ENCODE results near the gene OCA2.

Gene OCA2

DNA sequence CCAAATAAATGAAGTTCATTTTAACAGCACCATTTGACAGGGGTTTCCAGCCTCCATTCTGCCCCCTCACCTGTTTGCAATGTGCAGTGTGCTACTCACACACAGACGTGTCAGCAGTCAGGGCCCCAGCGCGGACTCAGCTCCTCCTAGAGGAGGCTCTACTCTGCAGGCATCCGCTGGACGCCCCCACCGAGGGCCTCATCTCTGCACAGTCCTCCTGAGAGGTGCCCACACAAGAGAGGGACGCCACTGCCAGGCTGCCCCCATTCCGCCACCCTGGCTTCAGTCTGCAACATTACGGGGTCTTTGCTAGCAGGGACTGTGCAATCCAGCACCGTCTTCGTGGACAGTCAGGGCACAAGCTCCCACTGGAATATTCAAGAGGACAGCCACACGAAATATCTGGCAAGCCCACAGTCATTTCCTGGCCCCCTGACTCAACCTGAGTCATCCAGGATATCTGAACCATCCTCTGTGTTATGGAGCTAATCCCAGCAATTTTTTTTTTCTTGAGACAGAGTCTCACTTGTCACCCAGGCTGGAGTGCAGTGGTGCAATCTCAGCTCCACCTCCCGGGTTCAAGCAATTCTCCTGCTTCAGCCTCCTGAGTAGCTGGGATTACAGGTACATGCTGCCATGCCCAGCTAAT lies 255.0 kb downstream of the OCA2 start:
- Mint-ChIP-seq H3K4me3 (no peak overlapping the region), H3K4me1 (ENCODE audit: low read depth in 2 of 2) (no peaks in the 10 kb centered on the region), H3K27me3 (no peaks in the 10 kb centered on the region), H3K9me3 (peaks cover 0 to 10% of the 10 kb centered on the region in 2 donors), H3K27ac (no peak overlapping the region), H3K36me3 (ENCODE audit: insufficient read depth) (peaks cover 2% of the 10 kb centered on the region)
- ATAC-seq (replicated peaks), result no peak
- DNase-seq, result no peak

DNA sequence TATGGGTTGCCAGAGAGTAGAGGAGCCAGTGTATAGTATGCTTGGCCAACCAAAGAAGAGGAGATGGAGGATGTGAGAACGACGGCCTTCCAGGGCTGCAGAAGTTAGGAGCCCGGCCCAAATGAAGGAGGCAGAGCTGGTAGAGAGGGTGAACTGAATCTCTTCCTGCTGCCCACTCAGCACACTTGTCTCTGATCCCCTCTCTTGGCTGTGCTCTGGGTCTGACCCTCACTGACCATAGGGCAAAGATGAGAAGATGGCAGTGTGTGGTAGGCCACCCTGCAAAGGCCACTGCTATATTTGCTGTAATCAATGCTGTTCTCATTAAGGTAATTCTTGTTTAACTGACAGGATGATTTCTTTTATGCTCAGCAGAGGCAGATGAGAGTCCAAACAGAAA lies 256.0 kb downstream of the OCA2 start:
- ATAC-seq (replicated peaks) (no peak), DNase-seq (no peak)
- Mint-ChIP-seq H3K36me3 (ENCODE audit: insufficient read depth) (peaks cover 2% of the 10 kb centered on the region), H3K9me3 (peaks cover 1 to 8% of the 10 kb centered on the region in 2 donors), H3K4me3 (no peak overlapping the region), H3K4me1 (ENCODE audit: low read depth in 2 of 2) (no peaks in the 10 kb centered on the region), H3K27me3 (no peaks in the 10 kb centered on the region), H3K27ac (no peak overlapping the region)

DNA sequence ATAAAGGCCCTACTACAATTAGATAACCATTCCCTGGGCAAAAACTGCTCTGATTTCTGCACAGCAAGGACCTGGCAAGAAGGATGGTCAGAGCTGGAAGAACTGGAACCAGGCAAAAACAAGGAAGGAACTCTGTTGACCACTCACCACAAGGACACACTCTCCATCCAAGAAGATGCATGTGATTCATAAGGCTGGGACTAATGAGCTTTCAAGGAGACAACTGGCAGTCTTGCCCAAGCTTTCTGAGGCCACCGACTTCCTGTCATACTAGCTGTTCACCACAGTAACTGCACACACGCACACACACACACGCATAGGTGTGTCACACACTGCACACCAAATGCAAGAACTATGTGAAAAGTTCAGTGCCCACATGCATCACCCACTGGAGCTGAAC lies 256.6 kb downstream of the OCA2 start:
- ATAC-seq (replicated peaks), result no peak
- no peaks in the 10 kb centered on the region for H3K36me3 Mint-ChIP-seq (ENCODE audit: insufficient read depth)
- H3K4me1 Mint-ChIP-seq (ENCODE audit: low read depth in 2 of 2), result no peaks in the 10 kb centered on the region
- no peak overlapping the region for H3K27ac Mint-ChIP-seq
- DNase-seq, result no peak
- H3K27me3 Mint-ChIP-seq, result no peaks in the 10 kb centered on the region
- no peak overlapping the region for H3K4me3 Mint-ChIP-seq
- peaks cover 4 to 14% of the 10 kb centered on the region in 2 donors for H3K9me3 Mint-ChIP-seq

DNA sequence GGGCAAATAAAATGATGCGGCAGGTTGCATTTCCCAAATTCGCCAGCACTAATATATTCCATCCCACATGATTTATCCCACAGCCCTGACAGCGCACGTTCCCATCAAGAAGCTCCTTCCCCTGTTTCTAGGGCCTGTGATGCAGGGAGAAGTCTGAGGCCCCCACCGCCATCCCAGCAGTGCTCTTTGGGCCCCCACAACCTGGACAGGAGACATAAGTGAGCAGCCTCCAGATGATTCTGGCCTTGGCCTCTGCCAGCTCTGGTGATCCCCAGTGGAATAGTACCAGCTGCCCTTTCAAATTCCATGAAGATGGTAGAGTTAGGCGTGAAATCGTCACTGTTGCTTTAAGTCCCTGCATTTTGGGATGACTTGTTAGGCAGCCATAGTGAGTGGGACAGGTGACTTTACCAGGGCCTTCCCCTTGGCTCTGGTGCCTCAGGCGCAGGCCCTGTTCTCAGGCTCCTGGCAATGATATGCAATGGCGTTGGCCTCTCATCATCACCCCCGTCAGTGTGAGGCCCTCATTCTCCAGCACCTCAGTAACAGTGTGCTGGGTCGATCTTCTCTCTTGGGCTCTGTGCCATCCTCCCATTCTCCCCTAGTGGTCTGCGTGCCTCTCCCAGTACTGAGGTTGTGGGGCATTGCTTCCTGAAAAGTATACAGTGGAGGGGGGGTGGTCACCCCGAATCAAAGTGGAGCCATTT lies 263.7 kb downstream of the OCA2 start:
- H3K27ac Mint-ChIP-seq, result no peak overlapping the region
- H3K27me3 Mint-ChIP-seq, result no peaks in the 10 kb centered on the region
- ATAC-seq (replicated peaks), result no peak
- H3K4me1 Mint-ChIP-seq (ENCODE audit: low read depth in 2 of 2), result no peaks in the 10 kb centered on the region
- no peaks in the 10 kb centered on the region for H3K36me3 Mint-ChIP-seq (ENCODE audit: insufficient read depth)
- H3K9me3 Mint-ChIP-seq, result peaks cover 13 to 20% of the 10 kb centered on the region in 2 donors
- no peak for DNase-seq
- H3K4me3 Mint-ChIP-seq, result no peak overlapping the region

DNA sequence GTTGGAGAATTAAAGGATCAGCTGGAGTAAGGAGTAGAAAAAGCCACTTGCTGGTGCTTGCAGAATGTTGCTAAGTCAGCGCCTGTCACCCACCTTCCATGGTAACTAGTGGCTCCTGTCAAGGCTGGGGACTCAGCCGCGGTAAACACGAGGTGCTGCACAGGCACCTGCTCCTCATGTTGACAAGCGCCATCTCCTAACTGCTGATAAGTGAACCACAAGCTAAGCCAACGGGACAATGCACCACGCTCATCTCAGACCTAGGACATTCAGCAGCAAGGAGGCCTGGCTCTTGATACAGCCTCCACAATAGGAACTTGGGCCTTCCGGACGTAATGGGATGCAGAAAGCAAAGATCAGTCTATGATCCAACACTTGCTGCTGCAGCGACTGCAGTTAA lies 264.4 kb downstream of the OCA2 start:
- DNase-seq (no peak), ATAC-seq (replicated peaks) (no peak)
- Mint-ChIP-seq H3K27me3 (no peaks in the 10 kb centered on the region), H3K36me3 (ENCODE audit: insufficient read depth) (no peaks in the 10 kb centered on the region), H3K4me3 (no peak overlapping the region), H3K9me3 (peaks cover 13 to 20% of the 10 kb centered on the region in 2 donors), H3K4me1 (ENCODE audit: low read depth in 2 of 2) (no peaks in the 10 kb centered on the region), H3K27ac (no peak overlapping the region)

DNA sequence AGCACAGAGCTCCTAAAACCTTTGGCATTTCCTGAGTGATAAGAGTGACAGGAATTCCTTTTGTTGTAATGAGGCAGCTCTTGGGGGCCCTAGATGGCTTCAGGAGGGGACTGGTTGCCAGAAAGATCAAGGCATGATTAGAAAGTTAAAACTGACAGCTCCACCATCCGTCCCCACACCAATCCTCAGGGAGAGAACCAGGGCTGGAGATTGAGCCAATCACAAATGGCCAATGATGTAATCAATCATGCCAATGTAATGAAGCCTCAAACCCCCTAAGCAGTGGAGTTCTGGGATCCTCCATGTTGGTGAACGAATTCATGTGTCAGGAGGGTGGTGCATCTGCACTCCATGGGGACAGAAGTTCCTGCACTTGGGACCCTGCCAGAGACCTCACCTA lies 265.1 kb downstream of the OCA2 start:
- no peak for DNase-seq
- H3K4me3 Mint-ChIP-seq, result no peak overlapping the region
- no peaks in the 10 kb centered on the region for H3K27me3 Mint-ChIP-seq
- ATAC-seq (replicated peaks), result no peak
- no peaks in the 10 kb centered on the region for H3K4me1 Mint-ChIP-seq (ENCODE audit: low read depth in 2 of 2)
- H3K36me3 Mint-ChIP-seq (ENCODE audit: insufficient read depth), result no peaks in the 10 kb centered on the region
- H3K27ac Mint-ChIP-seq, result no peak overlapping the region
- peaks cover 13 to 22% of the 10 kb centered on the region in 2 donors for H3K9me3 Mint-ChIP-seq

DNA sequence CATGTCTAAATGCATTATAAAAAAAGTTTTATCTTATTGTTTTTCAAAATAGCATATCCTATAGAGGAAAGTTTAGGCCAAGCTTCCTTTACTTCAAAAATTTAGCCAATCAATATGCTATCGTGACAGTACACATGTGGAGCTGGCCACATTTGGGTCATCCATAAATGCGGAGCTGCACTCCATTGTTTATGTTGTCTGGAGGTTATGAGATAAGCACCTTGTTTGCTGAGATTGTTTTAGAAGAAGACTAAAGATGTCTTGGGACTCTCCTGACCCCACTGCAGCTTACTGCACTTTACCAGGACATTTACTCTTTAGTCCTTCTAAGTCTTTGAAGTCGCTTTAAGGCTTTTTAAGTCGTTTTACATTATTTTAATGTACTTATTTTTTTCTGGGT lies 265.9 kb downstream of the OCA2 start:
- no peak for DNase-seq
- Mint-ChIP-seq H3K4me1 (ENCODE audit: low read depth in 2 of 2) (no peaks in the 10 kb centered on the region), H3K9me3 (peaks cover 12 to 24% of the 10 kb centered on the region in 2 donors), H3K36me3 (ENCODE audit: insufficient read depth) (no peaks in the 10 kb centered on the region), H3K27ac (no peak overlapping the region), H3K4me3 (no peak overlapping the region), H3K27me3 (no peaks in the 10 kb centered on the region)
- no peak for ATAC-seq (replicated peaks)

DNA sequence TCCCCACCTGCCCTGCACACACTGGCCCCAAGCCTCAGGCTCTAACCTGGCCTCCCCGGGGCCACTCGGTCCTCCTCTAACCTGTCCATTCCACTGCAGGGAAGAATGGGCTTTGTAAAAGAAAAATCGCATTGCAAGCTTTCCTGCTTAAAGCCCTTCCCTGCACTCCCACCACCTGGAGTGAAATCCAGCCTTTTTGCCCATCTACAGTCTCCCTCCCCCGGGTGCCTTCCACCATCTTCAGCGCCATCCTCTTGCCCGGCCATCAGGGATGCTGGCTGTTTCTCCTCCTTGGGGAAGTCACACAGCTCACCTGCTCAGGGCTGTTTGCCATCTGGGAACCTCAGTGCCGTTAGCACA lies 266.9 kb downstream of the OCA2 start:
- Mint-ChIP-seq H3K4me1 (ENCODE audit: low read depth in 2 of 2) (no peaks in the 10 kb centered on the region), H3K27me3 (no peaks in the 10 kb centered on the region), H3K36me3 (ENCODE audit: insufficient read depth) (no peaks in the 10 kb centered on the region), H3K27ac (no peak overlapping the region), H3K4me3 (no peak overlapping the region), H3K9me3 (peaks cover 9 to 15% of the 10 kb centered on the region in 2 donors)
- ATAC-seq (replicated peaks), result no peak
- no peak for DNase-seq

DNA sequence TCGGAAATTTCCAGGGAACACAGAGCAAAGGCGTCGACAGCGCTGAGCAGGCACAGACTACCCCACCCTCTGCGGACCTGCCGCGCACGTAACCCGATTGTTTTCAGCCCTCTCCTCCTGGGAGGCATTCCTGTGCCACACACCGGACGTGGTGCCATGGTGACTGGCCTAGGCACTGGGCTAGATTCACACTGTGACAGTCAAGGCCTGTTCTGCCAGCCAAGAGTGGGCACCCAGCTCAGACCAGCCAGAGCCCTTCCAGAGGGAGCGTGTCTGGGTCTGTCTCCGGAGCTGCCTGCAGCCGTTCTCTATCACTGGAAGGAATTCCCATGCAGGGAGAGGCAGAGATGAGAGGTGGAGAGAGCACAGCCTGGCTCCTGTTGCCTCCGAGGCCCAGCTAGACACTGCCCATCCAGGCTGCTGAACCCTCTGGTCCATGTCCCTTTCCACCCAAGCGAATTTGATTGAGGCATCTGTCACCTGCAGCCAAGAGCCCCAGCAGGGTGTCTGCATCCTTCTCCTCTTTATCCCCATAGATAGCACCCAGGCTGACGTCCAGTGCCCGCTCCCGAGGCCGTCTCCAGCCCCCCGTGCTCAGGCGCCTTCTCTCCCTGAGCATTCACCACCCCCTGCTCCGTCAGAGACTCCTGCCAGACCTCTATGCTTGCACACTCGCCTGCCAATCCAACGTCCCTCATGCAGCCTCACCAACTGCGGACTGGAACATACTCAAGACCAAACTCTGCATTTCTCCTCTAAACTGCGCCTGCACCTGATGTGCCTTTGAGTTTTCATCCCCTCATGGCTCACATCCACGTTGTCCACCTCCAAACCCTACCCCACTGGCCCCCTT lies 267.5 kb downstream of the OCA2 start:
- ATAC-seq (replicated peaks) (no peak), DNase-seq (no peak)
- Mint-ChIP-seq H3K27me3 (no peaks in the 10 kb centered on the region), H3K9me3 (peaks cover 13 to 14% of the 10 kb centered on the region in 2 donors), H3K4me1 (ENCODE audit: low read depth in 2 of 2) (no peaks in the 10 kb centered on the region), H3K36me3 (ENCODE audit: insufficient read depth) (no peaks in the 10 kb centered on the region), H3K4me3 (no peak overlapping the region), H3K27ac (no peak overlapping the region)

DNA sequence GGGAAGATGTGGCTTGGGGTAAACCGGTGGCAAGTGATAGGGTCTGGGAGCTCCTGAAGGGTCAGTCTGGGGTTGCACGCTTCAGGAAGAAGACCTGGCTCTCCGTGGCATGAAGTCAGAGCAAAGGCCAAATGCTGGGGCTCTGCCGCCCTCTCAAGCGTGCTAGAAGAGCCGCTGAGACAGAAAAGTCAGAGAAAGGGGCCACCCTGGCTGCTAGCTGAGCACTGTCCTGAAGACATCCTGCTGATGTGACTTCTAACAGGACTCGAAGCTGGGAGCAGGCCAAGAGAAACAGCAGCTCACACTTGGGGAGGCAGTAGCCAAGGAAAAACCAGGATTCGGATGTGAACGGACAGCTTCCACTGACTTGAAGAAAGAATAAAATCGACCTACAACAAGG lies 270.4 kb downstream of the OCA2 start:
- no peaks in the 10 kb centered on the region for H3K27me3 Mint-ChIP-seq
- H3K9me3 Mint-ChIP-seq, result peaks cover 11 to 19% of the 10 kb centered on the region in 2 donors
- H3K4me3 Mint-ChIP-seq, result no peak overlapping the region
- no peak for DNase-seq
- no peaks in the 10 kb centered on the region for H3K4me1 Mint-ChIP-seq (ENCODE audit: low read depth in 2 of 2)
- H3K36me3 Mint-ChIP-seq (ENCODE audit: insufficient read depth), result no peaks in the 10 kb centered on the region
- H3K27ac Mint-ChIP-seq, result no peak overlapping the region
- ATAC-seq (replicated peaks), result no peak

DNA sequence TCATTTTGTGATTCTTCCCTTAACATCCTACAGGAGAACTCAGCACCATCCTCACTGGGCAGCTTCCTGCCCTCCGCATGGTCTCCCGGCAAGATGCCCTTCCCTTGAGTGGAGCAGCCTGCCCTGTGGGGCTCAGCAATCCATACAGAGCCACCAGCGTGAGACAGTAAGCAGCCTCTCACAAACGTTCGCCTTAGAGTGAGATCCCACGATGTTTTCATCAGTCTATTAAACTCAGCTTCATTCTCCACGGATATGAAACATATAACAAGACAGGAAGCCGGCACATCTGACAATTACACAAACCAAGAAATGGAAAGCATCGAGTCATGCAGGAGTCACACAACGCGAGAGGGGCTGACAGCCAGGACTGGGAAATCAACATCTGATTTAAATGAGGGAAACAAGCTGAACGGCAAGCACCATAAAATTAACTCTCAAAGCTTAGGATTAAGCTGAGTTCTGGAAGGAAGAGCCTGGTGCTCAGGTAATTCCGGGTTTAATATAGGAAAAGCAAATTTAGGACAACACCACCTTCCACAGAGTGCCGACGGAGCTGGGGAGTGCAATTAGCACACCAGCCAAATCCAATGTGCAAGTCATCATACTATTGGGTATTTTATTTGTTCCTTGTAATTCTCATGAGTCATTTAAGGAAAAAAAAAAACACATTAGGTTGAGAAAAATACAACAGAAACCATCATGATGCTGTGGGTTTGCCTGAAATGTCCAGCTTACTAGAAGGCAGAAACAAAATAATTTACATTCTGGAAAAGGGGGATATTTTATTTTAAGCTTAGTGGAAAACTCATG lies 272.0 kb downstream of the OCA2 start:
- Mint-ChIP-seq H3K36me3 (ENCODE audit: insufficient read depth) (no peaks in the 10 kb centered on the region), H3K4me1 (ENCODE audit: low read depth in 2 of 2) (no peaks in the 10 kb centered on the region), H3K4me3 (no peak overlapping the region), H3K27ac (no peak overlapping the region), H3K9me3 (peaks cover 7 to 21% of the 10 kb centered on the region in 2 donors), H3K27me3 (no peaks in the 10 kb centered on the region)
- ATAC-seq (replicated peaks), result no peak
- DNase-seq, result no peak

DNA sequence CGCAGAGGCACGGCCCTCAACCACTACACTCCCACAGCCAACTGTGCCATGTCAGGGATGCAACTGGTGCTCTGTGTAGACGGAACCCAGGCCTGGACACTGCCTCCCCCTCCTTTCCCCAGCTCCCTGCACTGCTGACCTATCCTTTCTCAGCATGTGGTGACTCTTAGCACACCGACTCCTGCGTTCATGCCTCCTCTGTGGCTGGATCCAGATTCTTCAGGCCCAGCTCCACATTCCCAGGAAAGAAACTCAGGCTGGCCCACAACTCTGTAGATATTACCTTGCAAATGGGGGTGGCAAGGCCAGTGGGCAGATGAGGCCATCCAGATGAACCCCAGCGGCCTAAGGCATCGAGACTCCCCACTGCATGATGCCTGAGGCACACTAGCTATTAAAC lies 272.7 kb downstream of the OCA2 start:
- ATAC-seq (replicated peaks), result no peak

DNA sequence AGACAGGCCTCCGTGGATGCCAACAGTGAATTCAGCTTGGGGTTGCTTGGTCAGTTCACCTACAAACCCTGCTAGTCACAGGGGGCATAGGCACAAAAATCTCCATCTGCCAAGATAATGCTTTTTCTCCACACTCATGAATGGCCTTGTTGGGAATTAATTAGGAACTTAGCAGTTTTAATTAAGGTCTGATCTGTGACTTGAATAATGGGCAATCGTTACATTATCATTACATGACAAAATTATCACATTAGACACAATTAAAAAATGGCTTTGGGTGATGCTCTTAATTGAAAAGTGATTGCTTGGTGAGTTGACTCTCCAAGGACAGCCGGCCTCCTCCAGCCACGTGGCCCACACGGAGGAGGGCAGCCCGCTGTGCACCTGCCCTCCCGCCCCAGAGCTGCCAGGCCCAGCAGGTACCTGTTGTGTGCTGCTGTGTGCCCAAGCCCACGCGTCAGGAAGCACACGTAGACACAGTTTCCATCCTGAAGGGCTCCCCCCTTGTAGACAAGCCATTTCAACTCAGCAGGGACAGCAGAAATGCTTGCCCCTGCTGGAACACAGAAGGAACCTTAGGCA lies 274.2 kb downstream of the OCA2 start:
- Mint-ChIP-seq H3K4me1 (ENCODE audit: low read depth in 2 of 2) (no peaks in the 10 kb centered on the region), H3K36me3 (ENCODE audit: insufficient read depth) (no peaks in the 10 kb centered on the region), H3K9me3 (peaks cover 7 to 17% of the 10 kb centered on the region in 2 donors), H3K4me3 (no peak overlapping the region), H3K27me3 (no peaks in the 10 kb centered on the region), H3K27ac (no peak overlapping the region)
- ATAC-seq (replicated peaks) (no peak), DNase-seq (no peak)

More for the DNA sequence above, 272.7 kb downstream of the OCA2 start:
- Mint-ChIP-seq H3K36me3 (ENCODE audit: insufficient read depth) (no peaks in the 10 kb centered on the region), H3K9me3 (peaks cover 5 to 15% of the 10 kb centered on the region in 2 donors), H3K4me3 (no peak overlapping the region), H3K4me1 (ENCODE audit: low read depth in 2 of 2) (no peaks in the 10 kb centered on the region), H3K27me3 (no peaks in the 10 kb centered on the region), H3K27ac (no peak overlapping the region)
- DNase-seq, result no peak

Data from effector memory CD8-positive, alpha-beta T cell (primary cell).